ENCODE measurements around the gene TFAP2D. TPM values are rescaled to one million over a fixed set of nuclear protein-coding genes. Genes with fewer than 3 reads are reported as not detected.

The TFAP2D gene
- total RNA-seq, 4 donors from 2014 or later, result not detected

DNA sequence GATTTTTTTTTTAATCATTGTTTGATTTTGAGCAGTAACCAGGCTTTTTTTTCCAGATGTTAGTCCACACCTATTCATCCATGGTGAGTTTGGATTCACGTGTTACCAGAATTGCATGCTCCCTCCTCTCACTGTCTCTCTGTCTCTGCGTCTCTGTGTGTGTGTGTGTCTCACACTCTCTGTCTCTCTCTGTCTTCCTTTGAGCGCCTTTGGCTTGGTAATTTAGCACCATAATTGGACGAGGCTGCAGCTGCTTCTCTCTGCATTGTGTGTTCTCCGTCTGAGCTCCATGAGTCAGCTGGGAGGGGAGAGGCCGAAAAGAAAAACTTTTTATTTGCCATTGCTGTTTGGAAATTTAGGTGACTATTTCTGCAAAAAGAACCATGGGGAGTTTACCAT is 108.8 kb downstream of the TFAP2D start:
- no peaks in the 10 kb centered on the region for H3K9me3 ChIP-seq
- no peak for TF ChIP-seq POLR2A (IDR thresholded peaks at IDR 0.05)
- TF ChIP-seq, protein P1, sequence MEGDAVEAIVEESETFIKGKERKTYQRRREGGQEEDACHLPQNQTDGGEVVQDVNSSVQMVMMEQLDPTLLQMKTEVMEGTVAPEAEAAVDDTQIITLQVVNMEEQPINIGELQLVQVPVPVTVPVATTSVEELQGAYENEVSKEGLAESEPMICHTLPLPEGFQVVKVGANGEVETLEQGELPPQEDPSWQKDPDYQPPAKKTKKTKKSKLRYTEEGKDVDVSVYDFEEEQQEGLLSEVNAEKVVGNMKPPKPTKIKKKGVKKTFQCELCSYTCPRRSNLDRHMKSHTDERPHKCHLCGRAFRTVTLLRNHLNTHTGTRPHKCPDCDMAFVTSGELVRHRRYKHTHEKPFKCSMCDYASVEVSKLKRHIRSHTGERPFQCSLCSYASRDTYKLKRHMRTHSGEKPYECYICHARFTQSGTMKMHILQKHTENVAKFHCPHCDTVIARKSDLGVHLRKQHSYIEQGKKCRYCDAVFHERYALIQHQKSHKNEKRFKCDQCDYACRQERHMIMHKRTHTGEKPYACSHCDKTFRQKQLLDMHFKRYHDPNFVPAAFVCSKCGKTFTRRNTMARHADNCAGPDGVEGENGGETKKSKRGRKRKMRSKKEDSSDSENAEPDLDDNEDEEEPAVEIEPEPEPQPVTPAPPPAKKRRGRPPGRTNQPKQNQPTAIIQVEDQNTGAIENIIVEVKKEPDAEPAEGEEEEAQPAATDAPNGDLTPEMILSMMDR (IDR thresholded peaks at IDR 0.05), result no peak
- H3K4me3 ChIP-seq, result no peak overlapping the region
- no peaks in the 10 kb centered on the region for H3K36me3 ChIP-seq
- peaks cover 0 to 5% (median 0%) of the 10 kb centered on the region in 4 donors for H3K4me1 ChIP-seq
- H3K27me3 ChIP-seq, result peaks cover 0 to 43% of the 10 kb centered on the region in 2 donors
- no peak for DNase-seq
- no peak overlapping the region for H3K27ac ChIP-seq

Other genes starting within 250 kb of the TFAP2D start
- gene TFAP2B, start 105.3 kb downstream of the TFAP2D start, total RNA-seq, result not detected

Measured in Peyer's patch (tissue), 4 donors.